ENCODE measurements around the gene CNTN1.

The CNTN1 gene

DNA sequence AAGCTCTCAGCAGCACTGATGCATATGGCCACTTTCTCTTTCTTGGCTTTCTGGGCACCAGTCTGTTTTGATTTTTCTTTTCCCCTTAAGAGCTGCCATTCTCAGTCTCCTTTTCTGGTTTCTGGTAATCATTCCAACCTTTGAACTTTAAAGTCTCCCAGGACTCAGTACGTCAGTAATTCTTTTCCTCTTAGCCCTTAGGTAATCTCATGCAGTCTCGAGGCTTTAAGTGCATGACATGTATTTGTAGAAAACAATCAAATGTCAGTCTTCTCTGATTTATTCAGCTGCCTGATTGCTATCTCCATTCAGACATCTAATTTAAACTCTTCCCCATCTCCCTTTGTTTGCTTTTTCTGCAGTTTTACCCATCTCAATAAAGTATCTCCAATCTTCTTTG lies 356.8 kb downstream of the CNTN1 start:
- no peaks in the 10 kb centered on the region for H3K9me3 ChIP-seq (ENCODE audit: control insufficient read depth, low read length)
- no peak overlapping the region for H2BK15ac ChIP-seq (ENCODE audit: low read depth, poor library complexity, severe bottlenecking)
- 23% methylated on average over 2 of the region's 2 CpGs for WGBS
- H2AFZ ChIP-seq (ENCODE audit: low read depth, low read length): no peak overlapping the region
- H3K4me2 ChIP-seq (ENCODE audit: low read length, poor library complexity, severe bottlenecking): no peak overlapping the region
- no peak overlapping the region for H2BK12ac ChIP-seq (ENCODE audit: low read length in 2 of 2)
- no peak overlapping the region for H3K4me3 ChIP-seq (ENCODE audit: insufficient read depth in 1 of 2, low read depth in 1 of 2, low read length in 2 of 2)
- no peaks in the 10 kb centered on the region for H3K36me3 ChIP-seq (ENCODE audit: control insufficient read depth in 1 of 2, insufficient read depth in 2 of 2, low read depth in 1 of 2, low read length in 2 of 2)
- H4K91ac ChIP-seq (ENCODE audit: low read length): no peak overlapping the region
- H3K14ac ChIP-seq (ENCODE audit: low read length in 2 of 2): no peak overlapping the region
- DNase-seq: peak; percentile 9
- no peak overlapping the region for H3K27ac ChIP-seq (ENCODE audit: low read length, poor library complexity, severe bottlenecking)
- H3K4me1 ChIP-seq (ENCODE audit: control insufficient read depth, insufficient read depth, low read depth, low read length): no peaks in the 10 kb centered on the region
- H3K4ac ChIP-seq (ENCODE audit: low read depth in 1 of 2, low read length in 2 of 2): no peak overlapping the region
- no peak overlapping the region for H3K18ac ChIP-seq (ENCODE audit: low read depth in 1 of 2, low read length in 2 of 2)
- no peak overlapping the region for H3K9ac ChIP-seq (ENCODE audit: low read length)
- H4K8ac ChIP-seq (ENCODE audit: low read length): no peak overlapping the region
- H2BK120ac ChIP-seq (ENCODE audit: low read depth, low read length): no peak overlapping the region
- no peak overlapping the region for H2BK5ac ChIP-seq (ENCODE audit: low read depth, low read length, poor library complexity, severe bottlenecking)
- no peaks in the 10 kb centered on the region for H3K79me1 ChIP-seq (replicated peaks; ENCODE audit: low read length, poor library complexity, severe bottlenecking)
- H3K27me3 ChIP-seq (ENCODE audit: control insufficient read depth in 1 of 2, insufficient read depth in 1 of 2, low read length in 2 of 2): no peaks in the 10 kb centered on the region
- no peak overlapping the region for H3K23ac ChIP-seq (ENCODE audit: low read length in 2 of 2)
- no peak overlapping the region for H2AK5ac ChIP-seq (ENCODE audit: low read length, severe bottlenecking)

DNA sequence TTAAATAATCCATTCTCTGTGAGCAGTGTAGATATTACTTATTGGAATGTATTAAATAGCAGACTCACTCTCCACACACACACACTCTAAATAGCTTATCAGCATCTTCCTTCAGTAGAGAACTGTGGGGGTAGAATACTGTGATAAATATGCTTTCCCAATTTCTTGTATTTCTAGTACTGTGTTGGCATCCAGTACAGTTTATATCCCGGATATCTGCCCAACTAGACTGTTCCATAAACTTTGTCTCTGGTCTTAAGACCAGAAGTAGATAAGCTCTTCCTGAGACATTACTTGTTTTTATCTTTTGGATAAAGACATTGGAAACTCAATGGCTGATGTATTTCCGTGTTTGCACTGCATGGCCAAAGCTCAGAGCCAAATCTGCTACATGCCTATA lies 359.7 kb downstream of the CNTN1 start:
- no peaks in the 10 kb centered on the region for H3K79me1 ChIP-seq (replicated peaks; ENCODE audit: low read length, poor library complexity, severe bottlenecking)
- H4K91ac ChIP-seq (ENCODE audit: low read length): no peak overlapping the region

DNA sequence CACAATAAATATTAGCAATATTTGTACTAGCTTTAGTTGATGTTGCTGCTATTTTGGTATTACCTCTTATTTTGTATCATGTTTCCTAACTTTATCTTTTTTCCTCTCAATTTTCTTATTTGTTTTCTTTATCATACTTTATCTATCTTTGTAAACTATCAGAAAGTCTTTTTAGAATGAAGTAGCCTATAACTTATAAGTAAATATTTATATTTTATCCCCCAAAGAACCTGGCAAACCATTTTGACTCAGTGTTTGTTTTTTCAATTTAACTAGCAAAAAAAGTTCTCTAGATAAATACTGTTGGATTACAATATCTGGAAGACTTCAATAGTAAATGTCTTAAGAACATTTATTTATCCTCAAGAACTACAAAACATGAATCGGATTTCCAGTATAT lies 360.2 kb downstream of the CNTN1 start:
- Histone ChIP-seq H3K9ac (ENCODE audit: low read length) (no peak overlapping the region), H3K4me1 (ENCODE audit: control insufficient read depth, insufficient read depth, low read depth, low read length) (no peaks in the 10 kb centered on the region), H4K91ac (ENCODE audit: low read length) (no peak overlapping the region), H3K14ac (ENCODE audit: low read length in 2 of 2) (no peak overlapping the region), H2AFZ (ENCODE audit: low read depth, low read length) (no peak overlapping the region), H2BK5ac (ENCODE audit: low read depth, low read length, poor library complexity, severe bottlenecking) (no peak overlapping the region), H2BK120ac (ENCODE audit: low read depth, low read length) (no peak overlapping the region), H3K27ac (ENCODE audit: low read length, poor library complexity, severe bottlenecking) (no peak overlapping the region), H3K36me3 (ENCODE audit: control insufficient read depth in 1 of 2, insufficient read depth in 2 of 2, low read depth in 1 of 2, low read length in 2 of 2) (no peaks in the 10 kb centered on the region), H3K23ac (ENCODE audit: low read length in 2 of 2) (no peak overlapping the region), H3K9me3 (ENCODE audit: control insufficient read depth, low read length) (no peaks in the 10 kb centered on the region), H3K18ac (ENCODE audit: low read depth in 1 of 2, low read length in 2 of 2) (no peak overlapping the region), H3K4ac (ENCODE audit: low read depth in 1 of 2, low read length in 2 of 2) (no peak overlapping the region), H3K4me2 (ENCODE audit: low read length, poor library complexity, severe bottlenecking) (no peak overlapping the region), H4K8ac (ENCODE audit: low read length) (no peak overlapping the region), H2BK12ac (ENCODE audit: low read length in 2 of 2) (no peak overlapping the region), H2AK5ac (ENCODE audit: low read length, severe bottlenecking) (no peak overlapping the region), H3K79me1 (replicated peaks; ENCODE audit: low read length, poor library complexity, severe bottlenecking) (no peaks in the 10 kb centered on the region), H2BK15ac (ENCODE audit: low read depth, poor library complexity, severe bottlenecking) (no peak overlapping the region), H3K27me3 (ENCODE audit: control insufficient read depth in 1 of 2, insufficient read depth in 1 of 2, low read length in 2 of 2) (no peaks in the 10 kb centered on the region), H3K4me3 (ENCODE audit: insufficient read depth in 1 of 2, low read depth in 1 of 2, low read length in 2 of 2) (no peak overlapping the region)
- no peak for DNase-seq
- no CpG with 5 or more reads among the region's 1 CpG for WGBS

More for the DNA sequence above, 359.7 kb downstream of the CNTN1 start:
- Histone ChIP-seq H3K9ac (ENCODE audit: low read length) (no peak overlapping the region), H3K23ac (ENCODE audit: low read length in 2 of 2) (no peak overlapping the region), H2BK120ac (ENCODE audit: low read depth, low read length) (no peak overlapping the region), H3K4ac (ENCODE audit: low read depth in 1 of 2, low read length in 2 of 2) (no peak overlapping the region), H3K18ac (ENCODE audit: low read depth in 1 of 2, low read length in 2 of 2) (no peak overlapping the region), H3K14ac (ENCODE audit: low read length in 2 of 2) (no peak overlapping the region), H2AFZ (ENCODE audit: low read depth, low read length) (no peak overlapping the region), H3K4me3 (ENCODE audit: insufficient read depth in 1 of 2, low read depth in 1 of 2, low read length in 2 of 2) (no peak overlapping the region), H2BK15ac (ENCODE audit: low read depth, poor library complexity, severe bottlenecking) (no peak overlapping the region), H3K27me3 (ENCODE audit: control insufficient read depth in 1 of 2, insufficient read depth in 1 of 2, low read length in 2 of 2) (no peaks in the 10 kb centered on the region), H3K4me1 (ENCODE audit: control insufficient read depth, insufficient read depth, low read depth, low read length) (no peaks in the 10 kb centered on the region), H3K9me3 (ENCODE audit: control insufficient read depth, low read length) (no peaks in the 10 kb centered on the region), H4K8ac (ENCODE audit: low read length) (no peak overlapping the region), H2BK12ac (ENCODE audit: low read length in 2 of 2) (no peak overlapping the region), H3K36me3 (ENCODE audit: control insufficient read depth in 1 of 2, insufficient read depth in 2 of 2, low read depth in 1 of 2, low read length in 2 of 2) (no peaks in the 10 kb centered on the region), H2BK5ac (ENCODE audit: low read depth, low read length, poor library complexity, severe bottlenecking) (no peak overlapping the region), H2AK5ac (ENCODE audit: low read length, severe bottlenecking) (no peak overlapping the region), H3K4me2 (ENCODE audit: low read length, poor library complexity, severe bottlenecking) (no peak overlapping the region), H3K27ac (ENCODE audit: low read length, poor library complexity, severe bottlenecking) (no peak overlapping the region)
- no peak for DNase-seq
- WGBS: no CpG with 5 or more reads among the region's 2 CpGs

DNA sequence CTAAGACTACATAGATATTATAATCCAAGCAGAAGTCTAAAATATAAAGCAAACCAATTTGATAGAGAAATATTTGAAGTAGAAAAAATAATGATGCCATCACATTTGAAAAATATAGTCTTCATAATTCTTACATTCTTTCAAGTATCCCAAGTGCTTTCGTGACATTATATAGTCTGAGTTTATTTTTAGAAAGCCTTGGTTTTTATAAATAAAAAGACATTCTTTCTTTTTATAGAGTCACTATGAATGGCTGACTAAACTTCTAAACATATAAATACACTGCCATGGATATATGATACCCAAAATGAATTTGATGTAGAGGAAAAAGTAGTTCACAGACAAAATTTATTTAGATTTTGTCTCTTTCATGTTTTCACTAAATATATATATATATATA lies 360.8 kb downstream of the CNTN1 start:
- Histone ChIP-seq H4K91ac (ENCODE audit: low read length) (no peak overlapping the region), H3K4ac (ENCODE audit: low read depth in 1 of 2, low read length in 2 of 2) (no peak overlapping the region), H3K4me2 (ENCODE audit: low read length, poor library complexity, severe bottlenecking) (no peak overlapping the region), H3K27ac (ENCODE audit: low read length, poor library complexity, severe bottlenecking) (no peak overlapping the region), H3K23ac (ENCODE audit: low read length in 2 of 2) (no peak overlapping the region), H3K9me3 (ENCODE audit: control insufficient read depth, low read length) (no peaks in the 10 kb centered on the region), H2BK5ac (ENCODE audit: low read depth, low read length, poor library complexity, severe bottlenecking) (no peak overlapping the region), H3K4me3 (ENCODE audit: insufficient read depth in 1 of 2, low read depth in 1 of 2, low read length in 2 of 2) (no peak overlapping the region), H2BK120ac (ENCODE audit: low read depth, low read length) (no peak overlapping the region), H2BK15ac (ENCODE audit: low read depth, poor library complexity, severe bottlenecking) (no peak overlapping the region), H3K36me3 (ENCODE audit: control insufficient read depth in 1 of 2, insufficient read depth in 2 of 2, low read depth in 1 of 2, low read length in 2 of 2) (no peaks in the 10 kb centered on the region), H3K4me1 (ENCODE audit: control insufficient read depth, insufficient read depth, low read depth, low read length) (no peaks in the 10 kb centered on the region), H3K79me1 (replicated peaks; ENCODE audit: low read length, poor library complexity, severe bottlenecking) (no peaks in the 10 kb centered on the region), H3K27me3 (ENCODE audit: control insufficient read depth in 1 of 2, insufficient read depth in 1 of 2, low read length in 2 of 2) (no peaks in the 10 kb centered on the region), H3K14ac (ENCODE audit: low read length in 2 of 2) (no peak overlapping the region), H3K18ac (ENCODE audit: low read depth in 1 of 2, low read length in 2 of 2) (no peak overlapping the region), H2AFZ (ENCODE audit: low read depth, low read length) (no peak overlapping the region), H2BK12ac (ENCODE audit: low read length in 2 of 2) (no peak overlapping the region), H4K8ac (ENCODE audit: low read length) (no peak overlapping the region), H3K9ac (ENCODE audit: low read length) (no peak overlapping the region), H2AK5ac (ENCODE audit: low read length, severe bottlenecking) (no peak overlapping the region)
- no peak for DNase-seq
- no CpG with 5 or more reads among the region's 1 CpG for WGBS

All from mesenchymal stem cell (in vitro differentiated cells and primary cell).